ENCODE measurements around the gene CEACAM18.

The CEACAM18 gene

DNA sequence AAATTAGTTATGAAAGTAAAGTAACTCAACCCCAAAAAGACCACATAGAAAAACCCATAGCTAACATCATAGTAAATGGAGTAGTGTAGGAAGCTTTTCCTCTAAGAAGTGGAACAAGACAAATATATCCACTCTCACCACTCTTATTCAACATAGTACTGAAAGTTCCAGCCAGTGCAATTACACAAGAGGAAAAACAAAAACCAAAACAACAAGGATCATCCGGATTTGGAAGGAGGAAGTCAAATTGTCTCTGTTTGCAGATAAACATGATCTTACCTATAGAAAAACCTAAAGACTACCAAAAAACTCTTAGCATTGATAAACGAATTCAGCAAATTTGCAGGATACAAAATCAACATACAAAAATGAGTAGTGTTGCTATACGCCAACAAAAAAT is 11.6 kb upstream of the CEACAM18 start:
- no peak for DNase-seq (ENCODE audit: low read depth)
- H3K4me3 ChIP-seq (ENCODE audit: low read depth, low read length), result peak overlapping the region; percentile 34
- no peak for TF ChIP-seq POLR2A (IDR thresholded peaks at IDR 0.05; ENCODE audit: extremely low read depth, insufficient read length)
- TF ChIP-seq MAX (IDR thresholded peaks at IDR 0.05; ENCODE audit: low read depth, low read length), result no peak
- TF ChIP-seq MYC (IDR thresholded peaks at IDR 0.05; ENCODE audit: low read depth, low read length), result no peak
- no peak for TF ChIP-seq CTCF (IDR thresholded peaks at IDR 0.05; ENCODE audit: low read depth, low read length)

DNA sequence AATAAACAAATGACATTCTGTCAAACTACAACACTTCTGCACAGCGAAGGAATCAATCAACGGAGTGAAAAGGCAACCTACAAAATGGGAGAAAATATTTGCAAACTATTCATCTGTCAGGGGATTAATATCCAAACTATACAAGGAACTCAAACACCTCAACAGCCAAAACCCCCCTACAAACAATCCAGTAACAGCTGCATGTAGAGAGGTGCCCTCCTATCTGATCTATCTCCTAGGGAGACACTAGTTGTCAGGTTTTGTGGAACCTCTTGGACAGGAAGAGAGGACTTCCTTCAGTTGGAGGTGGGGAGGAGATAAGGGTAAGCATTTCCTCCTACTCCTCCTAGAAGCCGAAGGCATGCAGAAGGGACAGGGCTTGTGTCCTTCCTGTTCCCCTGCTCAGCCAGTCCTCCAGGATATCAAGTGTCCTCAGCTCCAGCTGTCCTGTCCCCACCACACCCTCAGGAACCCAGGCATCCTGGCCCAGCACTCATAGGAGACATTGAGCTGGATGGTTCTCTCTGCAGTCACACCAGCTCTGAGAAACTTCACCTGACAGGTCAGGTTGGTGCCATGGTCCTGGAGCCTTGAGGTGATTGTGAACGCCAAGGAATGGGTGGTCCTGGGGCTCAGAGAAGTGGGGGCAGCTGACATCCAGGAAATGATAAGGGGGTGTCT is 10.3 kb upstream of the CEACAM18 start:
- DNase-seq (ENCODE audit: low read depth), result peak; percentile 86
- TF ChIP-seq CTCF (IDR thresholded peaks at IDR 0.05; ENCODE audit: low read depth, low read length) (no peak), MAX (IDR thresholded peaks at IDR 0.05; ENCODE audit: low read depth, low read length) (peak; percentile 65), POLR2A (IDR thresholded peaks at IDR 0.05; ENCODE audit: extremely low read depth, insufficient read length) (peak; percentile 62), MYC (IDR thresholded peaks at IDR 0.05; ENCODE audit: low read depth, low read length) (peak; percentile 72; the same call in 1 of the 2 replicates)
- H3K4me3 ChIP-seq (ENCODE audit: low read depth, low read length), result peak overlapping the region; percentile 82

GRCh38 chr19:51468545-51468920 is 9.8 kb upstream of the CEACAM18 start:
- peak; percentile 68 for DNase-seq (ENCODE audit: low read depth)
- peak overlapping the region; percentile 82 for H3K4me3 ChIP-seq (ENCODE audit: low read depth, low read length)
- TF ChIP-seq POLR2A (IDR thresholded peaks at IDR 0.05; ENCODE audit: extremely low read depth, insufficient read length) (no peak), MAX (IDR thresholded peaks at IDR 0.05; ENCODE audit: low read depth, low read length) (no peak), CTCF (IDR thresholded peaks at IDR 0.05; ENCODE audit: low read depth, low read length) (no peak), MYC (IDR thresholded peaks at IDR 0.05; ENCODE audit: low read depth, low read length) (no peak)

- peak overlapping the region; percentile 82 for H3K4me3 ChIP-seq (ENCODE audit: low read depth, low read length)
- TF ChIP-seq POLR2A (IDR thresholded peaks at IDR 0.05; ENCODE audit: extremely low read depth, insufficient read length) (no peak), MYC (IDR thresholded peaks at IDR 0.05; ENCODE audit: low read depth, low read length) (peak; percentile 63), MAX (IDR thresholded peaks at IDR 0.05; ENCODE audit: low read depth, low read length) (peak; percentile 85)
- peak; percentile 75 for DNase-seq (ENCODE audit: low read depth)
Observed at GRCh38 chr19:51469162-51469561, 9.2 kb upstream of the CEACAM18 start.

- no peak for TF ChIP-seq POLR2A (IDR thresholded peaks at IDR 0.05; ENCODE audit: extremely low read depth, insufficient read length)
- TF ChIP-seq CTCF (IDR thresholded peaks at IDR 0.05; ENCODE audit: low read depth, low read length), result no peak
- TF ChIP-seq MYC (IDR thresholded peaks at IDR 0.05; ENCODE audit: low read depth, low read length), result no peak; the same call in 1 of the 2 replicates
- no peak for TF ChIP-seq MAX (IDR thresholded peaks at IDR 0.05; ENCODE audit: low read depth, low read length)
- DNase-seq (ENCODE audit: low read depth), result no peak
- peak overlapping the region; percentile 82 for H3K4me3 ChIP-seq (ENCODE audit: low read depth, low read length)
Observed at GRCh38 chr19:51469629-51470028, 8.7 kb upstream of the CEACAM18 start.

DNA sequence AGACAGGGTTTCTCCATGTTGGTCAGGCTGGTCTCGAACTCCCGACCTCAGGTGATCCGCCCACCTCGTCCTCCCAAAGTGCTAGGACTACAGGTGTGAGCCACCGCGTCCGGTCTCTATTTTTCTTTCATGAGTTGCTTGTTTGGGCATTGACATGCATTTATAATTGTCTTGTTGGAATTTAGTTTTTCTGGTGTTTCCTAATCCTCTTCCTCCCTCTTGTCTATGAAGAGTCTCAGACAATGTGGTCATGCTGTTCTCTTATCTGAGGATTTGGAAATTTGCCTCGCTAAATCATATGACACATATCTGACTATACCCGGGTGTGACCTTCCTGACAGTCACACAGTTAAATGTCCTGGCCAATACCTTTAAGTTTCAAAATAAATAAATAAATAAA is 7.4 kb upstream of the CEACAM18 start:
- DNase-seq (ENCODE audit: low read depth), result peak; percentile 42
- no peak for TF ChIP-seq CTCF (IDR thresholded peaks at IDR 0.05; ENCODE audit: low read depth, low read length)
- no peak for TF ChIP-seq MAX (IDR thresholded peaks at IDR 0.05; ENCODE audit: low read depth, low read length)
- TF ChIP-seq MYC (IDR thresholded peaks at IDR 0.05; ENCODE audit: low read depth, low read length), result no peak
- no peak for TF ChIP-seq POLR2A (IDR thresholded peaks at IDR 0.05; ENCODE audit: extremely low read depth, insufficient read length)
- H3K4me3 ChIP-seq (ENCODE audit: low read depth, low read length), result no peak overlapping the region
